BLaER1 treated with 17β-estradiol and CSF1 and Interleukin-3, amounts not matched to agents 10 nM and 100 nM (cell line): Measurements from ENCODE around the gene IGDCC3.

Source experiments
- H3K27ac ChIP-seq, 11 experiments: shearing (Covaris generic); formaldehyde crosslinking; 2 replicates each; pipeline ENCODE4 v1.8.1; 2022
- H3K27me3 ChIP-seq, 11 experiments: shearing (Covaris generic); formaldehyde crosslinking; 2 replicates each; pipeline ENCODE4 v1.8.1; 2022
- H3K36me3 ChIP-seq, 11 experiments: shearing (Covaris generic); formaldehyde crosslinking; 2 replicates each; pipeline ENCODE4 v1.8.1; 2022
- H3K4me1 ChIP-seq, 10 experiments: shearing (Covaris generic); formaldehyde crosslinking; 2 replicates each; pipeline ENCODE4 v1.8.1; 2022
- H3K4me2 ChIP-seq, 11 experiments: shearing (Covaris generic); formaldehyde crosslinking; 2 replicates each; pipeline ENCODE4 v1.8.1; 2022
- H3K4me3 ChIP-seq, 10 experiments: shearing (Covaris generic); formaldehyde crosslinking; 2 replicates each; pipeline ENCODE4 v1.8.1; 2022
- H3K9ac ChIP-seq, 11 experiments: shearing (Covaris generic); formaldehyde crosslinking; 2 replicates each; pipeline ENCODE4 v1.8.1; 2022
- H3K9me3 ChIP-seq, 11 experiments: shearing (Covaris generic); formaldehyde crosslinking; replicated peaks in 1 of 11; 2 replicates each; pipeline ENCODE4 v1.8.1; 2022
- H4K20me1 ChIP-seq, 11 experiments: shearing (Covaris generic); formaldehyde crosslinking; 2 replicates each; pipeline ENCODE4 v1.8.1; 2022
- Cebpa-rat ChIP-seq, 11 experiments: shearing (Covaris generic); IDR thresholded peaks; 2 replicates each; pipeline ENCODE4 v1.8.1; 2022

IGDCC3 gene

DNA sequence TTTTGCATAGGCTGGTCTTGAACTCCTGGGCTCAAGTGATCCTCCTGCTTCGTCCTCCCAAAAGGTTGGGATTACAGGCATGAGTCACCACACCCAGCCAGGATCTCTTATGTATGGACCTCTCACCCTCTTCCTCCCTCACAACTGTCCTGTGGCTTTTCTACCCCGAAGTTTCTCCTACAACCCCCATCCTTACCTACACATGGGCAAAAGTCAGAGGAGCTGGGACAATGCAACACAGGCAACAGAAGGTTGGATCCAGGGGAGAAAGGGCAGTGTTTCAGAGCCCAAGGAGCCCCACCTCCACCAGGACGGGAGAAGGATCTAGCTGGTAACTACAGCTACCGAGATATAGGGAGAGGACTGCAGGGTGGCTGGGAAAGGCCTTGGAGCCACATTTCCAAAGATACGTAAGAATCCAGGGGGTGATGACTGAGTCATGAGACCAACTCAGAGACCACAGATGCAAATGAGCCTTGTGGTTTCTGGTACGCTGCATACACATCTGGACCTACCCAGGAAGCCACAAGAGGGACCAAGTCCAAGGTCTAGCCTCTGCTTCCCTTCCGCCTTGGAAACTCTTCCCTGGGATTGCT is 31.3 kb upstream of the IGDCC3 start:
- H3K9ac ChIP-seq, result peak overlapping the region in 2 of 11 experiments; percentile 9 to 35; a peak in 1 of 22 replicates
- peak overlapping the region in 8 of 11 experiments; percentile 26 to 66 (median 40); a peak in 12 of 22 replicates for H3K27ac ChIP-seq
- H3K4me2 ChIP-seq, result peak overlapping the region; percentile 71 to 93 (median 83)
- H3K36me3 ChIP-seq, result no peaks in the 10 kb centered on the region
- no peak for TF ChIP-seq Cebpa-rat (IDR thresholded peaks at IDR 0.05)
- H3K4me1 ChIP-seq, result peaks cover 36 to 55% (median 46%) of the 10 kb centered on the region in 10 experiments
- 0 out of 22 replicates have a peak, but pooled peaks cover 0 to 3% (median 0%) of the 10 kb centered on the region in 11 experiments for H3K27me3 ChIP-seq
- peaks cover 0 to 7% (median 0%) of the 10 kb centered on the region in 11 experiments; a peak in 2 of 22 replicates for H4K20me1 ChIP-seq
- H3K4me3 ChIP-seq, result no peak overlapping the region
- H3K9me3 ChIP-seq, result no peaks in the 10 kb centered on the region

DNA sequence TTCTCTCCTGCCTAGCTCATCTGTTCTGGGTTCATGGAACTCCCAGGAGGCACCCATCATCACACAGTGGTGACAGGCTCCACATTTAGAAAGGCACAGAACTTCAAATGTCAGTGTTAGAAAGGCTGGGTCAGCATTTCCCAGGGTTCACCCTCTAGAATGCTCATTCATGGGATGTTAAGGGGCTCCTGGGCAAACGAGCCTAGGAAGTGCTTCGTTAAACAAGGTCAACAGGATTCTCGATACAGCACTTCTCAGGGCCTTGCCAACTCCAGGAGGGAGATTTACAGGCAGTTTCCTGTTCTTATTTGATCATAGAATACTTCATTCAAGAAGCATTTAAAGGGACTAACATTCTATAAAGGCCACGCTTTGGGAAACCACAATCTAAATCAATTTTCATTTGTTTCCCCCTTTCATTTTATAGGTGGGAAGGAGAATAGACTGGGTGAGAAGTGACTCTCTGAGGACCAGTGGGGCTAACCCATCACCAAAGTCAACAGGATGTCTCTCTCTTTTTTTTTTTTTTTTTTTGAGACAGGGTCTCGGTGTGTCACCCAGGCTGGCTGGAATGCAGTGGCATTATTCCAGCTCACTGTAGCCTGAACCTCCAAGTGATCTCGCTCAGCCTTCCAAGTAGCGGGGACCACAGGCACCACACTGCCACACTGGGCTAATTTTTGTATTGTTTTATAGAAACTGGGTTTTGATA is 30.7 kb upstream of the IGDCC3 start:
- H3K36me3 ChIP-seq, result no peaks in the 10 kb centered on the region
- H3K4me1 ChIP-seq, result peaks cover 36 to 55% (median 46%) of the 10 kb centered on the region in 10 experiments
- H3K27me3 ChIP-seq, result 0 out of 22 replicates have a peak, but pooled peaks cover 0 to 3% (median 0%) of the 10 kb centered on the region in 11 experiments
- H3K27ac ChIP-seq, result peak overlapping the region in 6 of 11 experiments; percentile 26 to 66 (median 46); a peak in 8 of 22 replicates
- H3K9me3 ChIP-seq, result no peaks in the 10 kb centered on the region
- peak overlapping the region in 1 of 11 experiments; percentile 35; a peak in 1 of 22 replicates for H3K9ac ChIP-seq
- H4K20me1 ChIP-seq, result peaks cover 0 to 7% (median 0%) of the 10 kb centered on the region in 11 experiments; a peak in 2 of 22 replicates
- no peak for TF ChIP-seq Cebpa-rat (IDR thresholded peaks at IDR 0.05)
- H3K4me3 ChIP-seq, result no peak overlapping the region
- H3K4me2 ChIP-seq, result peak overlapping the region; percentile 71 to 93 (median 83)

DNA sequence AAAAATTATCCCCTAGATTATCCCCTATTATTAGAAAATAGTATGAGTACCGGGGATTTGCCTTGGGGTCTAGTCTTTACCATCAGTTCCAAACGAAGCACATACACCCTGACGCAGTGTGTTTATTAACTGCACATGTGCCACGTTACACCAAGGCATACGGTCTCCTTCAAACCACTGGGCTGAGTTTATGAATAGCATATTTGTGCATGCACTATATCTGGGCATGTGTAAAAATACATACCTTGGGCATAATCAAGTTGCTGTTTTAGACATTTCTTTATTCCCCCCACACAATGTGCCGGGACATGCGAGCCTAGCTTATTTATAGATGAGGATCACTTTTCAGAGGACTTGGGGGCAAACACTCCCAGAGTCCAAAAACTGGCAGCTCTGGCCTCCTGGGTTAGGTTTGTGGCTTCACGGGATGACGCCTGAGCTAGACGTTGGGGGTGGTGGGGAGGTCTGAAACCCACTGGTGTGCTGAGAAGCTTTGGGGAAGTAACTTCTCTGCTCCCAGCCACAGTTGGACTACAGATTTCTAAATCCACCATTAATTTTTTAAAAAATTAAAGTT is 28.7 kb upstream of the IGDCC3 start:
- no peak overlapping the region for H3K4me3 ChIP-seq

DNA sequence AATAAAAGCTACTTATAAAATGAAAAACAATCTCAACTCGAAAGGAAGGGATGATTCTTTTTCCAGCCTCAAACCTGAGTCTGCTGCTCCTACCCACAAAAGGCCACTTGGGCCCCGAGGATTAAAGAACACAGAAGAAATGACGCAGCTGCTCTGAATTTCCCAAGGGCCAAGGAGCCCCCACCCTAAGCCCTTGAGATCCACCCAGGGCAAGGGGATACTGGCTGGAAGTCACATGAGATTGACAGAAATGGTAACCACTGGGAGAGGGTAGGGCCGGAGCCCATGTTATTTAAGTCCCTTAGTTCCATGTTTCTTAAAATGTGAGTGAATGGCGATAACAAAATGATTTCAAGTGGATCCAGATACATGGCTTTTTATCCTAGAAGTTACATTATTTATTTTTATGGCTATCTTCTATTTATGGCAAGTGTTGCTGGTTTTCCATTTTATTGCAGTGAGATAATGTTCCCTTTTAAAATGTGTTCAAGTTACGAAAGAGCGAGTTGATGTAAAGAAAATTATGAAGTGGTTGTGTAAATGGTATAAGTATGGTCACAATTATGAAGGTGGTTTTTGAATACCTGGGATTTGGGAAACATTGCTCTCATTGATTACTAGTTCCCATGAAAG is 28.1 kb upstream of the IGDCC3 start:
- 0 out of 22 replicates have a peak, but pooled peaks cover 0 to 3% (median 0%) of the 10 kb centered on the region in 11 experiments for H3K27me3 ChIP-seq
- no peaks in the 10 kb centered on the region for H3K9me3 ChIP-seq
- H3K4me1 ChIP-seq, result peaks cover 42 to 57% (median 52%) of the 10 kb centered on the region in 10 experiments
- TF ChIP-seq Cebpa-rat (IDR thresholded peaks at IDR 0.05), result no peak
- no peak overlapping the region for H3K9ac ChIP-seq
- no peak overlapping the region for H3K4me3 ChIP-seq
- no peaks in the 10 kb centered on the region for H3K36me3 ChIP-seq
- H3K27ac ChIP-seq, result no peak overlapping the region
- peak overlapping the region; percentile 27 to 66 (median 52) for H3K4me2 ChIP-seq
- H4K20me1 ChIP-seq, result peaks cover 0 to 7% (median 0%) of the 10 kb centered on the region in 11 experiments; a peak in 2 of 22 replicates

More for the DNA sequence above, 28.7 kb upstream of the IGDCC3 start:
- peak overlapping the region; percentile 27 to 66 (median 52) for H3K4me2 ChIP-seq
- no peaks in the 10 kb centered on the region for H3K36me3 ChIP-seq
- peaks cover 0 to 7% (median 0%) of the 10 kb centered on the region in 11 experiments; a peak in 2 of 22 replicates for H4K20me1 ChIP-seq
- H3K27ac ChIP-seq, result no peak overlapping the region
- no peak for TF ChIP-seq Cebpa-rat (IDR thresholded peaks at IDR 0.05)
- H3K4me1 ChIP-seq, result peaks cover 36 to 56% (median 46%) of the 10 kb centered on the region in 10 experiments
- H3K9me3 ChIP-seq, result no peaks in the 10 kb centered on the region
- H3K27me3 ChIP-seq, result 0 out of 22 replicates have a peak, but pooled peaks cover 0 to 3% (median 0%) of the 10 kb centered on the region in 11 experiments
- H3K9ac ChIP-seq, result no peak overlapping the region

DNA sequence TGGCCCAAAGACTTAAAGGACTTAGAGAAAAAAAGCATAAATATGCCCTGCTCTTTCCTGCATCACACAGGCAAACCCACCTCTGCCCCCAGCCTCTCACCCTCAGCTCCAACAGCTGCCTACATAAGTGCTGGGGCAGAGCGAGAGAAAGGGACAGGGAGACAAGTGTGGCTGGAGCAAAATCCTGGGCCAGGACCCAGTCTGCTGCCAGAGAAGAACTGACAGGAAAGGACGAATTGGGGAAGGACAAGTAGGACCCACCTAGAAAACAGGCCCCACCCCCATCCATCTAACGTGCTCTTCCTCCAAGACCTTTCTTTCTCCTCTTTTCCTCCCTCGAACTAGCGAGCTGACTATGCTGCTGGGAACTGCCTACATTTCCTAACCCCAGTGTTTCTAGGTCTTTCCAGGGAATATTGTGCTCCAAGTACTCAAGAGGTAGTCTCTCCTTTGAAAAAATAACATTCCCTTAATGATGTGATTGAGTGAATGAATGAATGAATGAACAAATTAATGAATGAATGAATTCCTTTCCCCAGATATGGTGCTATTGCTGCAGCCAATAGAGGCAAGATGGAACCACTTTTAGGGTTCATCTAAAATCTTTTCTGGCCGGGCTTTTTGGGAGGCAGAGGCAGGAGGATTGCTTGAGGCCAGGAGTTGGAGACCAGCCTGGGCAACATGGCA is 26.5 kb upstream of the IGDCC3 start:
- Histone ChIP-seq H3K4me2 (no peak overlapping the region; a peak in 1 of 22 replicates), H3K27me3 (no peaks in the 10 kb centered on the region), H3K9me3 (no peaks in the 10 kb centered on the region), H3K4me3 (no peak overlapping the region), H4K20me1 (peaks cover 0 to 4% (median 0%) of the 10 kb centered on the region in 11 experiments; a peak in 1 of 22 replicates), H3K9ac (no peak overlapping the region), H3K4me1 (peaks cover 34 to 48% (median 42%) of the 10 kb centered on the region in 10 experiments), H3K36me3 (no peaks in the 10 kb centered on the region), H3K27ac (no peak overlapping the region)
- no peak for TF ChIP-seq Cebpa-rat (IDR thresholded peaks at IDR 0.05)

DNA sequence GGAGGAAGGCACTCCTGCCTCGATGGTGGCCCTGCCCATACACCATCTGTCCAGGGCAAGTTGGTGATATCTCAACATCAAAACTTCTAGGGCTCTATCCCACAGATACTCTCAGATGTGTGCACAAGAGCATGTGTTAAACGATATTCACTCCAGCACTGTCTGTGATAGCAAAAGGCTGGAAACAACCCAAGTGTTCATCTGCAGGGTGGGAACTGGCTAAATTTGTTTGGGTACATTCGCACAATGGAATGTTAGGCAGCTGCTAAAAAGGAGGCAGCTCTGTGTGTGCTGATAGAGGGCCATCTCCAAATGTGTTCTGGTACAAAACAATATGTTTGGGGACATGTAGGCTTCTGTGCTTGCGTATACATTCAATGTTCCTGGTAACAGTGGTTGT is 25.2 kb upstream of the IGDCC3 start:
- Histone ChIP-seq H3K4me2 (no peak overlapping the region), H3K27me3 (no peaks in the 10 kb centered on the region), H3K9ac (no peak overlapping the region), H3K36me3 (no peaks in the 10 kb centered on the region), H3K27ac (no peak overlapping the region), H3K4me3 (no peak overlapping the region), H3K4me1 (peaks cover 21 to 34% (median 28%) of the 10 kb centered on the region in 10 experiments), H3K9me3 (no peaks in the 10 kb centered on the region), H4K20me1 (no peaks in the 10 kb centered on the region)
- TF ChIP-seq Cebpa-rat (IDR thresholded peaks at IDR 0.05), result no peak

DNA sequence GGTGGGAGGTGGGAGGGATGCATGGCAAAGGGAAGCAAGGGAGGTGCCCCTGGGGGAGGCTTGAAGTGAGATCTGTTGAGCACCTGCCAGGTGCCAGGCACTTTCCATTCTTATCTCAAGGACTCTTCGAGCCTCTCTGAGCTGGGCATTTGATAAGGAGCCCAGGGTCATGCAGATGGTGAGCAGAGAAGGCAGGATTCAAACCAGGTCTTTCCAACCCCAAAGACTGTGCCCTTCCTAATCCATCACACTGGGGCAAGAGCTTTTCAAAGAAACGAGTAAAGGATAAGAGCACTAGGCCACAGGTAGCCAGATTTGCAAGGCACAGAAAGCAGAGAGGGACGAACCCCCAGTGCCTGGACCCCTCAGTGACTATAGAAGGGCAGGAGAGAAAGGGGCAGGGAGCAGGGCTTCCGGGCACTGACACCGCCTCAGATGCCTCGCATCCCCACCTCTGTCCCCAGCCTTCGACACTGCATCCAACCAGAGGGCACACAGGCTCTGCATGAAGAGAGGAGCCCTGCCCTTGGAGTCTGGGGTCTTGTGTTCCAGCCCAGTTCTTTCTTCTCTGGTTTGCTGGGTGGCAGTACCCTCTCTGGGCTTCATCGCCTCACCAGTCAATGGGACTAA is 23.9 kb upstream of the IGDCC3 start:
- TF ChIP-seq Cebpa-rat (IDR thresholded peaks at IDR 0.05), result no peak
- Histone ChIP-seq H3K36me3 (no peaks in the 10 kb centered on the region), H3K9ac (no peak overlapping the region), H3K4me1 (peaks cover 15 to 29% (median 22%) of the 10 kb centered on the region in 10 experiments), H4K20me1 (no peaks in the 10 kb centered on the region), H3K4me2 (no peak overlapping the region), H3K27me3 (peaks cover 0 to 7% (median 6%) of the 10 kb centered on the region in 11 experiments; a peak in 16 of 22 replicates), H3K27ac (no peak overlapping the region), H3K4me3 (no peak overlapping the region), H3K9me3 (no peaks in the 10 kb centered on the region)
